NCI-H748 (cell line): Measurements from ENCODE around the gene PLA2G4E.

Experiments
- DNase-seq: peaks from one replicate; lab custom pipeline; 2025; ENCODE audit not compliant: unreplicated experiment; lab: John Stamatoyannopoulos, UW

Gene PLA2G4E

DNA sequence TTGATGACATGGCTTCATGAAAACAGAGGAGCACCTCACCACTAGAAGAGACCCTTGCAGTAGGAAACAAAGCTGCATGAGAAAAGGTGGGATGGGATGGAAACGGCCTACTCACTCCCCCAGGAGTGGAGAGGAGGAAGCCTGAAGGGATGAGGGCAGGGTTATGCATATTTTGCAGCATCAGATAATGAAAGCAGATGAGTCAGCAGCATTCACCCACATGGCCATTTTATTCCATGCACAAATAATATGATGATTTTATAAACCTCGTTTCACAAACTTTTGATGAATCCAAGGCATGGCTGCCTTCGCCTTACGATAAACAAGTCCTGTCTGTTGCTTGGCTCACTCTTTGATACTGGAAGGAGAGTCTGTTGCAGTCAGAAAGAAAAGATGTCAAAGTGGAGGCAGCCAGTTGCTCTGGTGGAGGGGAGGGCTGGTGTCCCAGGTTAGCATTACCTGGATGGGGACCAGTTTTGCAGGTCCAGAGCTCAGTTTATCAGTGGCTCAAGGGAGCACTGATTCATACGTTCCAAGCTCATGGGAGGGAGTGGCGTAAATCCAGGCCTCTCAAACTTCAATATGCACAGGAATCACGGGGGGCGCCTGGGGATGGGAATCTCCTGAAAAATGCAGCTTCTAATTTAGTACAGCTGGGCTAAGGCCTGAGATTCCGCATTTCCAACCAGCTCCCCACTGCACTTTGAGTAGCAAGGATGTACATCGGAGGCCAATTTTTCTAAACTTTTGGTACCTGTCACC, 39.3 kb downstream of the PLA2G4E start:
- no peak for DNase-seq

DNA sequence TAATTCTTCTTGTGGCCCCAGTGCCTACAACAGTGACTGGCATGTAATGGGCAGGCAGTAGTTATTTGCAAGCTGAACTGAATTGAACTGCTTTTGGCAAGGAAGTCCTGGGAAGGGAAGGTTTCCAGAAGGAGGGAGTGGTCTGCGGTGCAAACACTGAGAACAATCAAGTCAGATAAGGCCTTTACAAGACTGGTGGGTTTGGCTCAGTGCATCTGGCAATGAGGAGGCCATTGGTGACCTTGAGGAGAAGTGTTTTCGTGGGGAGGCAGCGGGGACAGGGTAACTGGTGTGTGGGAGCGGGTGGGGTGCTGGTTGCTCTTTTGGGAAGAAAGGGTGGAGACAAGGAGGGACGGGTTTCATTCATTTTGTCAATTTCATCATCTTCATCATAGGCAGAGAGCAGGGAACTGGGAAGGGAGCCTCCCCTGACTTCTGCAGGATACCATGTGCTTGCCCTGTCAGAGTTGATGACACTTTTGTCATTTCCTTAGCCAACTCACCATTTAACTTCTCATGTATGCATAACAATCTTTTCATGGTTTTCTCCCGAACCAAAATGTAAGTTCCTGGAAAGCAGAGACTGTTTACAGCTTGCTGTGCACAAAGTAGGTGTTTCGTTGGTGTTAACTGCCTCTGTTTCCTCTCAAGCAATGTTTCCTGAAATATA, 40.1 kb downstream of the PLA2G4E start:
- DNase-seq: no peak

DNA sequence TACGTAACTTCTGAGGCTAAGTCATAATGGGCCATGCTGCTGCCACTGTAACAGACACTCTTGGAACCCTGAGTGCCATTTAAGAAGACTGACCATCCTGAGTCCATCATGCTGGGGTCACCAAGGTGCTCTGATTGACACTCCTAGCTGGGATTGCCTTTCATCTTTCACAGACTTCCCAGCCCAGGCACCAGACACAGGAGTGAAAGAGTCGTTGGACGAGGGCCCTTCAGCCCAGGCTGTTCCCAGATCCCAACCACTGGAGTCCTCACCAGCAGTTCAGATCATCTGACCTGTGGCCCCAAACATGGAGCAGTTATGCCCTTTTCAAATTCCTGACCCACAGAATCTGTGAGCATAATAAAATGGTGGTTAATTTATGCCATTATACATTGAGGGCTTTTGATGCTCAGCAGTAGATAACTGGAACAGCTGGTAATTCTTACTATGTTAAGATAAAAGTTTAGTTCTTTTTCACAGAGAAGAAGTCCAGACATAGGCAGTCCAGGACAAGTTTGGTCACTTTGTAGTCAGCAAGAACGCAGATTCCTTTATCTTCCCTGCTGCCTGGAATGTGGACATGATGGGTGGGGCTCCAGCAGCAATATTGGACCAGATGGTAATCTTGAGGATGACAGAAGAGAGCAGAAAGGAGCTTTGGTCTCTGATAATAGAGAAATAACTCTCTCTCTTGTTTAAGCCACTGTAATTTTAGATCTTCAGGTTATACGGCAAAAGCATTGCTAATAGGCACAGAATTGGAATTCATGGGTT, 41.2 kb downstream of the PLA2G4E start:
- DNase-seq: no peak

DNA sequence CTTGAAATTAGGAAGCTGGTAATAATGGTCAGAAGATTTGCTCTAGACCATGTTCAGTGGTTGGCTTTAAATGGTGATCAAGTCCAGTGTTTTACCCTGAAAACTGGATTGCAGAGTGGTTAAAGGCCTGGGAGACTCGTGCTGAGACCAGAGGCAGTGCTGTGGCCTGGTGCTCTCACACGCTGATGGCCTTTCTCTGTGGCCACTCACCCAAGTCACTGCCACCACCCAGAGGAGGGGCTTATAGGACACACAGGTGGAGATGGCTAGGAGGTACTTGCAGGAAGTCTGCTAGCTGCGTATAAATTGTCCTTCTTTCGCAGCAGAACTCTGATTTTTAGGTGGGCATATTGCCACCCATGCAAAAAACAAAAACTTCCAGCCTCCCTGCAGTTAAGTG, 42.3 kb downstream of the PLA2G4E start:
- no peak for DNase-seq

DNA sequence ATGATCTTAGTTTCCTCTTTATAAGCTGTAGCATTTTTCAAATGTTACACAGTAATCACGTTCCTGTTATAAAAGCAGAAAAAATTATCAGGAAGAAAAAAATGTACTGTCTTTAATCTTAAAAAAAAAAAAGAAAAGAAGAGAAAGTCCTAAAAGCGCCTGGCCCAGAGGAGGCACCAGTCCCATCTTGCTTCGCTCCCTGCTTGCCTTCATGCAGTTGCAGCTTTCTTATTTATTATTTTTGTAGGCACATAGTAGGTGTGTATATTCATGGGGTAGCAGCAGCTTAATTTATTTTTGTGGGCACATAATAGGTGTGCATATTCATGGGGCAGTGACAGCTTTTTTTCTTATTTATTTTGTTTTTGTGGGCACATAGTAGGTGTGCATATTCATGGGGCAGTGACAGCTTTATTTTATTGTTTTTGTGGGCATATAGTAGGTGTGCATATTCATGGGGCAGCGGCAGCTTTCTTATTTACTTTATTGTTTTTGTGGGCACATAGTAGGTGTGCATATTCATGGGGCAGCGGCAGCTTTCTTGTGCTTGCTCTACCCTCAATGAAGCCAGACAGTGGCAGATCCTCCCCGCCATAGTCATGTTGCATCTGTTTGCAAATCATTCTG, 43.0 kb downstream of the PLA2G4E start:
- DNase-seq: no peak

DNA sequence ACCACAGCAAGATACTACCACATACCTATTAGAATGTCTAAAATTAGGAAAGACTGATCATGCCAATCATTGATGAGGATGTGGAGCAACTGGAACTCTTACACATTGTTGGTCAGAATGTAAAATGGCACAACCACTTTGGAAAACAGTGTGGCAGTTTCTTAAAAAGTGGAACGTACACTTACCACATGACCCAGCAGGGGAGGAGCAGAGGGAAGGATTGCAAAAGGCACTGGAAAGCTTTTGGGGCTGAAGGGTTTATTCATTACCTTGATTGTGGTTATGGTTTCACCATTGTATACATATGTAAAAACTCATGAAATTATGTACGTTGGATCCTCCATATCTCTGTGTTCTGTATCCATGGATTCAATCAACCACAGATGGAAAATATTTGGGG, 45.2 kb downstream of the PLA2G4E start:
- DNase-seq: no peak

DNA sequence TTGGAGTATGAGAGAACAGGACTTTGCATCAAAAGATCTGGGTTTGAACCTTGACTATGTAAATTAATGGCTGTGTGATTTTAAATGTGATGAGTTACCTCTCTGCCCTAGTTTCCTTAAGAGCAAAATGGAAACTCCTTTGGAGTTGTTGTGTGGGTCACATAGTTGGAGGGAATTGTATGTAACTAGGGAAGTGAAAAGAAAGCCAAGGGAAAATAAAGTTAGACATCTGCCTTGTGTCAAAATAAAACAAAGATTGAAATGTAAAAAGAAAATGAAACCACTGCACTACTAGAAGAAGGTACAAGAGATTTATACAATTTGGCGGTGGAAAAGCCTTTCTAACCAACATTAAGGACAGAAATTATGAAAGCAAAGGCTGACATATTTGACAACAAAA, 46.8 kb downstream of the PLA2G4E start:
- DNase-seq: no peak

DNA sequence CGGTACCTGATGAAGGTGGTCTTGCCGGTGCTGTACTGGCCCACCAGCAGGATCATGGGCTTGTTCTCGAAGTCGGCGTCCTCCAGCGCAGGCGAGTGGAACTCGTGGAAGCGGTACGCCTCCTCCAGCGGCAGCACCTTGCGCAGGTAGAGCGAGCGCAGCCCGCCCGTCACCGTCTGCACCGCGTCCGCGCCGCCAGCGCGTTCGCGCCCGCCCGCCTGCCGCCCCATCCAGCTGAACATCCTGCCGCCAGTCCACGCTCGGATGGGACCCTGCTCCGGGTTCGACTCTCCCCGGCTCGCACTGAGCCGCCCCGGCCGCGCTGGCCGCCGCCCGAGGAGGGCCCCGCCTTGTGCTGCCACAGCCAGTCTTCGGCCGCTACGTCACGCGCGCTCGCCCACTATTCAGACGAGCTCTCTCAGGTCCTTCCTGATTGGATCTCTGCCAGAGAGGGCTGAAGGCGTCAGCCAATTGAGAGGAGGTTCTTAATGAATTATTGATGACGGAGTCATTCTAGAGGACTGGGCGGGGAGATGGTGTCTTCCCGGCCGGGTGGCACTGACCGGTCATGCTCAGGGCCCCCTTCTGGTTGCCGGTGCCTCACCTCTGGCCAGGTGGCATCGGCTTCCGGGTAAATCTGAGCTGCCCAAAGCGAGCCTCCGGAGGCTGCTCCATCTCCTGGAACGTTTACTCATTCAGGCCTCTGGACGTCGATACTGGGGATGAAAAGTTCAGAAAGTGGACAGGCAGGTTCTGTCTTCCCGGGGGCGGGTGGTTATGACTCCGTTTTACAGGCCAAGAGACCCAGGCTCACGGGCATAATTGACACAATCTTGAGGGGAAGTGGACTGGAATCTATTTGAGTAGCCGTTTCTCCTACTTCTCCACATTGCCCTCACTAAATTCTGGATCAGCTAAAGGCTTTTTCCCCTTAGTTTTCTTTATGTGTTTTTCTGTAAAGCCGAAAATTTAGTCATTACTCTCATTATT, 48.3 kb downstream of the PLA2G4E start, which contains the start of gene EHD4:
EHD4 (minus strand) TSS at position 305 of the 990 bp plus-strand sequence; CDS start at position 242, 63 bp downstream.
- peak; percentile 98 for DNase-seq

DNA sequence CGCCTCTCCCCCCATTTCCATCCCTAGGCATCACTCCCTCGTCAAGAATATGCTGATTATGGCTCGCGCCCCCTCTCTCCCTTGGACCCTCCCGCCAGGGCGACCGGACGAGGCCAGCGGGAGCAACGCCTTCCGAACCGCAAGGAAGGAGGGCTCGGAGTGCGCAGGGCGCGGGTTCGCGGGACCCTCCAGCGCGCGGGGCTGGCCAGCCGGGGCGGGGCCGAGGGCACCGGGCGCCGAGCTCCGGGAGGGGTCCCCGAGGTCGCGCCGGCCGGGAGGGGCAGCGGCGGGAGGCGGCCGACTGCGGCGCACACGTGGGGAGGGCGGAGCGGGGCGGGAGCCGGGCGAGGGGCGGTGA, 49.0 kb downstream of the PLA2G4E start:
- no peak for DNase-seq

DNA sequence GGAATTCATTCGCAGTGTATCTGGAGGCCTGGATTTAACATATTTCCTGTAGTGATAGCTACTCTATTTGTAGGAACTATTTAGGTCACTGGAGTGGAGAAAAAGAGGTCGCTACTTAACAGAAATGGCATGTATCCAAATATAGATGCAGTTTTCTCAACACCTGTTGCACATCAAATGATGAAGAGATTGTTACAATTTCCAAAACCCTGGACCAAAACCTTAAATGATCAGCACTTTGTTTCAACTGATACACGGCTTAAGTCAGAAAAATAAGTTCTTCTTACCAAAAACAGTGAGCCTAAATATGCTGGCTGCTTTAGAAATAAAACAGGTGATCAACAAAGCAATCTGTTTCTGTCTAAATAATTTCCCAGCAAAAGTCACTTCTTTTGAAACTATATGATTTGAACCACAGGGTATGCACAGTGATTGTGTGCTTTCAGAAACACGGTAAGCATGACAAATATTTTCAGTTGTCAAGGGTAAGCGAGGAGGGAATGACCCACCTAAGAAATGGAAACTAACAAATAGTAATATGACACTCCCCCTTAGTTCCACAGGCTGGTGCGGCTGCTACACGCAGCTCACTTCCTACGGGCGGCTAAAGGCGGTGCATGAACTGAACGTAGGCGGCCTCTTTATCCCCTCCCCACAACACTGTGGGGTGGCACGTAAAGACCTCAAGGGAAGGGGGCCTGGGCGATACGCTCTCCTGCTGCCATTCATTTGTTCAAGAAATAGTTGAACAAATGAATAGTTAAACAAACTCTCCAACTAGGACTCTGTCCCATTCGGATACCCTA, 49.5 kb downstream of the PLA2G4E start:
- DNase-seq: peak; percentile 81

DNA sequence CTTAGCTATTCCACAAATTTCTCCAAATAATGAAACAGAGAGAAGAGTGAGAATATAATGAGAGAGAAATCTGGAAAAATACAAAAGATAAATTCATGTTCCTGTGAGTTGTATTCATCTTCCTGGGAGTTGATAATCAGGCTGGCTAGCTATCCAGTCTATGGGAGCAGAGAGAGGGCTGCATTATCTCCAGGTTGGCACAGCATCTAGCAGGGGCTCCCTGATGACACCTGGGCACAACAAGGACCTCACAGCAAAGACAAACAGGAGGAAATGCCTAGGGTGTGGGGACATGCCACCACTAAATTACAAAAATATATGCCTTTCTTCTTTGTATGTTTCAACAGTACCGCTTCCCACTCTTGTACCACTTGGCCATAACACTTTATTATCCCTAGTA, 50.4 kb downstream of the PLA2G4E start:
- DNase-seq: no peak

DNA sequence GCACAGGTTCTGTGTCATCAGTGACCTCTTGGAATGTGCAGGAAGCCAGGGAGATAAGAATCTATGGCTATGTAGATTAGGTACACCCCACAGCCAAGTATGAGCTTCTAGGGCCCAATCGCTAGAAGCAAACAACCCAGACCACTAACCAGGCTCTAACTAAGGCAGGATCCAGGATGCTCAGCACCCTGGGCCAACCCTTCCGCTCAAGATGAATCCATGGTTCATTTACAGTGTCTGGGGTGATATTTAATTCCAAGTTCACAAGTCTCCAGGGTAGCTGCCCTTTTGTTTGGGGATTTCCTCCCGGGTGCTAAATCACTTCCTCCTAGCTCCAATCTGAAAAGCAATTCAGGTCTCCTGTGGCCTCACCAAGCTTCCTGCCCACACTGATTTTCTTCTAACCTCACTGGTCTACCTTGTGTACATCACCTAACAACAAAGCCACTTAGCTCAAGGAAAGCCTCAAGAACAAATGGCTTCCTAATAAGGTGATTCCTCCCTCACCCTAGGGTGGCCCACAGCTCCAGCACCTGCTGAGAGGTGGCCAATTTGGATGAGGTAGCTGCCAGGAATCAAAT, 50.9 kb downstream of the PLA2G4E start:
- no peak for DNase-seq

DNA sequence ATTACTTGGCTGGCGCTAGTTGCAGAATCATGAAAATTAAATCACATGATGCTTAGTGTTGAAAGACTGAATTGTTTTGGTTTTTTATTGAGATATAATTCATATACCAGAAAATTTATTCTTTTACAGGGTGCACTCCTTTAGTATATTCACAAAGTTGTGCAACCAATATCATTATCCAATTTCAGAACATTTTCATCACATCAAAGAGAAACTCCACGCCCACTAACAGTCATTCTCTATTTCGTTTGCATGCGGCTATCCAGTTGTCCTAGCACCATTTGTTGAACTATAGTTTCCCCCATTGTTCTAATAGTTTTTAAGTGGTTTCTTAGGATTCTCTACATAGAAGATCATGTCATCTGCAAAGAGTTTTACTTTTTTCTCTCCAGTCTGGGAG, 52.1 kb downstream of the PLA2G4E start:
- DNase-seq: no peak

DNA sequence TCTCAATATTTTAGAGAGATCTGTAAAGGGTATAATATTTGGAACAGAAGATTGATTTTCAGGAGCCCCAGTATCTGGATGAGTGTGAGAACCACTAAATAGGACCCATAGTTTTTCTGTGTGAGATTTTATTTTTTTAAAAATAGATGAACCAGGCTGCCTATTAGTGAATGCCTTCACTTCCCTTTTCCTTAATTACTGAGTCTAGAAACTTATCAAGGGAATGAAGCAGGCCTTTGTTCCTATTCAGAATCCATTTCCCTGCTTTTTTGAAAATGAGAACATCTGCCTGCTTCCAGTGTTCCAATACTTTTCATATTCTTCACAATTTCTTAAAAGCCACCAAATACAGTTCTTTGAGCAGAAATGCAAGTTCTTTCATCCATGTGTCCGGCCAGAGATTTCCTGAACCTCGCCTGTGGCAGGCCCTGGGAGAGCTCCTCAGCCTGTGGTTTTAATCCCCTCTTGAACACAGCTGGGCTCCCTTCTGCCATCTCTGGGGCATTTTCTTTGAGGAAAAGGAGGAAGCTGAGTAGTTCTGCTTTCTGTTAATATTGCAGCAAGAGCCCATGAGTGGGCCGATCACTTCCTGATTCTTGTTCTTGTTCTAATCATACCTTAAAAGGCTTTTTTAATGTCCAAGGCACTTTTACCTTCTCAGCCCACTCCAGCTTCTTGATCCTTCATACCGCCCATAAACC, 53.2 kb downstream of the PLA2G4E start:
- no peak for DNase-seq

DNA sequence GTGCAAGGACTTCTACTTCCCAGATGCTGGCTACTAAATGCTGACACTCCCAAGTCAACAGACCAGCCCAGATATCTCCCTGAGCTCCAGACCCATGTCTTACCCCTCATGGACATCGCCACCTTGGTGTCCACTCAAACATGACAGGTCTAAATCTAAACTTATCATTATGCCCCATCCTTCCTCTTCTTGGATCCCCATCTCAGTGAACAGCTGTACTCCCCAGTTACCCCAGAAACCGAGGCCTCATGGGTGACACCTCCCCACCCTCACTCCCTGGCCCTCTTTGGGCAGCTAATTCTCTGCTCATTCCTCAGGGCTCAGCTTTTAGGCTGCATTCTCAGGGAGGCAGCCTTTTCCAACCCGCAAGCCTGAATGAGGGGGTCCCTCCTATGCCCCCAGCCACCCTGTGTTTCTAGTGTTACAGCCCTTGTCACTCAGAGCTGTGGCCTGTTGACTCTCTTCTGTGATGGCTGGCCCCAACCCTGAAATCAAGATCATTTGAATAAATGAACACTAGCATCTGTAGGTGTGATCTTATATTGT, 53.8 kb downstream of the PLA2G4E start:
- no peak for DNase-seq

DNA sequence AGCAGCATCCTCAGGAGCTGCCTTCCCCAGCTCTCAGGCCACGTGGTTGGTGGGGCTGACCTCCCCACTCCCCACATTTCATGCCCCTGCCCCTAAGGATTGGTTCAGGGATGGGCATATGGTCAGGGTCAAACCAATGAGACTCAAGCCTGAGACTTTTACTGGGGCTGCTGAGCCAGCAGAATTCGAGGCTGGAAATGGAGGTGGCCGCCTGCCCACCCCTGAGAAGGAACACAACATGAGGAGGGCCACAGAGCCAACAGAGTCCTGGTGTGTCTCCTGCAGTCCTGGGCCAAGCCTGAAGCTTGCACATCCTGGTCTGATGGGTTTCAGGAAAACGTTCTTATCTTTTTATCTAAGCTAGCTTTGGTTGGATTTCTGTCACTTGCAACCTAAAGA, 54.4 kb downstream of the PLA2G4E start:
- DNase-seq: no peak

DNA sequence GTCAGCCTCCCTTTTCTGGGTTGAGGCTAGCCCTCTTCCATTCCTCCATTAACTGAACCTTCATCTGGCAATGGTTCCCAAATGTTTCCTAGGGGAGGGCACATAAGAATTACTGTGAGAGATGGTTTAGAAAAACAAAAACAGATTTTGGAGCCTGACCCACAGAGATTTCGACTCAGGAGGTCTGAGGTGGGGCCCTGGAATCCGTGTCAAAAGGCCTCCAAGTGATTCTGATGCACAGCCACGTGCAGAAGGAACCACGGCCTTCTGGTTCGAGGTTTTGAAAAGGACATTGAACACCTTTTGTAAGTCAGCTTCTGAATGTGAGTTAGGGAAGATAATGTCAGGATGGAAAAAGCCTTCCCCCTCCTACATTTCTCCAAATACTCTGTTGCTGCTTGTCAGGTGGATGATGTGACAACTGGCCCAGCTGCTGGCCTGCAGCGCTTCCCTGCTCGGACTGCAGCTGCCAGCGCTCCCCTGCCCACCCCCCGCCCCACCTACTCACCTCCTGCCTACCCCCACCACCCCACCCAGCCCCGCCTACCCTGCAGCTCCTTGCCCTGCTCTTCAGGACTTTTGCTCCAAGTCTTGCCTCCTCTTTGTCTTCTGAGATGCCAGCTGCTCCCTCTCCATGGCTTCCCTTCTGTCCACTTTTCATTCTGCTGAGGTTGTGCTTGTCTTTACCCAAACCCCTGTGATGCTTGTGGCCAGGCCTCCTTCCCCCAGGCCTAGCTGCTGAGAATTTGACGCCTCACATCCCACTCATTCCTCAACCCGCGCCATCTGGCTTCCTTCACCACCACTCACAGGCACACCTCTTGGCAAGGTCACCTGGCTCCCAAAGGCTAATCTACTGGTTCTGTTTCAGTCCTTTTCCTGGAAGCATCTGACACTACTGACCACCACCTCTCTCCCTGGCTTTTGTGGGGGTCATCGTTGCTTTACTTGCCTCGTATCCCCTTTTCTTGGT, 55.1 kb downstream of the PLA2G4E start:
- DNase-seq: no peak
